Fibroblast of skin of left biceps (primary cell): ENCODE measurements around the gene FUT8.
"Not testable (repeated sequence)": the region's sequence is repeated elsewhere in the genome, so short reads cannot be mapped to it uniquely, and the experiment has no call there.

Experiments used
- DNase-seq, 2 experiments: peaks; one replicate each; pipeline ENCODE4 v3.0.0-alpha.2; 2013; ENCODE audit warnings: low read depth in 2 of 2

The FUT8 gene

GRCh38 chr14:65704850-65705249 lies 292.3 kb downstream of the FUT8 start:
- no peak for DNase-seq

GRCh38 chr14:65709576-65709975 lies 297.0 kb downstream of the FUT8 start:
- no peak for DNase-seq

GRCh38 chr14:65716813-65717212 lies 304.3 kb downstream of the FUT8 start:
- not testable (repeated sequence) for DNase-seq

GRCh38 chr14:65717384-65717915 lies 304.9 kb downstream of the FUT8 start:
- not testable (repeated sequence) for DNase-seq

- DNase-seq, result no peak
These were observed 306.1 kb downstream of the FUT8 start for GRCh38 chr14:65718629-65719028.

- DNase-seq, result no peak
These were observed 307.6 kb downstream of the FUT8 start for GRCh38 chr14:65720171-65720570.

GRCh38 chr14:65720743-65721142 lies 308.2 kb downstream of the FUT8 start:
- DNase-seq, result no peak

- DNase-seq, result no peak
These were observed 310.8 kb downstream of the FUT8 start for GRCh38 chr14:65723348-65723747.

GRCh38 chr14:65728604-65729003 lies 316.1 kb downstream of the FUT8 start:
- DNase-seq, result no peak

- DNase-seq, result no peak
These were observed 317.0 kb downstream of the FUT8 start for GRCh38 chr14:65729566-65729965.

GRCh38 chr14:65731933-65732506 lies 319.5 kb downstream of the FUT8 start:
- no peak for DNase-seq

- no peak for DNase-seq
These were observed 325.8 kb downstream of the FUT8 start for GRCh38 chr14:65738339-65738738.

GRCh38 chr14:65745396-65746190 lies 333.1 kb downstream of the FUT8 start:
- no peak for DNase-seq

- DNase-seq, result no peak
These were observed 336.3 kb downstream of the FUT8 start for GRCh38 chr14:65748796-65749195.

GRCh38 chr14:65749287-65749686 lies 336.8 kb downstream of the FUT8 start:
- no peak for DNase-seq

GRCh38 chr14:65750906-65751305 lies 338.4 kb downstream of the FUT8 start:
- no peak for DNase-seq

GRCh38 chr14:65751510-65751909 lies 339.0 kb downstream of the FUT8 start:
- DNase-seq, result no peak

- no peak for DNase-seq
These were observed 340.5 kb downstream of the FUT8 start for GRCh38 chr14:65753061-65753460.

- no peak for DNase-seq
These were observed 342.8 kb downstream of the FUT8 start for GRCh38 chr14:65755331-65755730.

GRCh38 chr14:65756880-65757279 lies 344.4 kb downstream of the FUT8 start:
- DNase-seq, result no peak

GRCh38 chr14:65769151-65769550 lies 356.6 kb downstream of the FUT8 start:
- no peak for DNase-seq

GRCh38 chr14:65770681-65771080 lies 358.2 kb downstream of the FUT8 start:
- DNase-seq, result no peak

GRCh38 chr14:65771271-65771670 lies 358.7 kb downstream of the FUT8 start:
- no peak for DNase-seq
